Ishikawa (cell line): Measurements from ENCODE around the gene RSF1.
A peak's percentile ranks its signal among the peaks of the same experiment; 100 is the strongest.

Experiments
- CEBPB ChIP-seq: IDR thresholded peaks from 2 replicates; pipeline ENCODE4 v1.6.1; 2012
- CREB1 ChIP-seq: IDR thresholded peaks from 2 replicates; pipeline ENCODE4 v1.6.1; 2012; ENCODE audit warnings: low read depth
- EGR1 ChIP-seq: IDR thresholded peaks from 2 replicates; pipeline ENCODE4 v1.6.1; 2012
- EP300 ChIP-seq: IDR thresholded peaks from 2 replicates; pipeline ENCODE4 v1.6.1; 2012; ENCODE audit warnings: borderline replicate concordance
- FOXM1 ChIP-seq: IDR thresholded peaks from 2 replicates; pipeline ENCODE4 v1.6.1; 2012; ENCODE audit warnings: low read depth, borderline replicate concordance
- NFIC ChIP-seq: IDR thresholded peaks from 2 replicates; pipeline ENCODE4 v1.6.1; 2012
- RAD21 ChIP-seq: IDR thresholded peaks from 2 replicates; pipeline ENCODE4 v1.6.1; 2012; ENCODE audit warnings: low read depth
- TAF1 ChIP-seq: IDR thresholded peaks from 2 replicates; pipeline ENCODE4 v1.6.1; 2012; ENCODE audit warnings: low read depth, mild to moderate bottlenecking
- TCF12 ChIP-seq: IDR thresholded peaks from 2 replicates; pipeline ENCODE4 v1.6.1; 2012; ENCODE audit warnings: low read depth
- TEAD4 ChIP-seq: IDR thresholded peaks from 2 replicates; pipeline ENCODE4 v1.6.1; 2012
- YY1 ChIP-seq: IDR thresholded peaks from 2 replicates; pipeline ENCODE4 v1.6.1; 2012; ENCODE audit warnings: low read depth
- ZBTB7A ChIP-seq: IDR thresholded peaks from 2 replicates; pipeline ENCODE4 v1.6.1; 2012; ENCODE audit warnings: low read depth
- TF ChIP-seq, protein P1 (sequence below): IDR thresholded peaks from 2 replicates; pipeline ENCODE4 v1.6.1; 2012
- TF ChIP-seq, protein P2 (sequence below): IDR thresholded peaks from 2 replicates; pipeline ENCODE4 v1.6.1; 2012
- TF ChIP-seq, protein P3 (sequence below): IDR thresholded peaks from 2 replicates; pipeline ENCODE4 v1.6.1; 2012; ENCODE audit warnings: low read depth, mild to moderate bottlenecking

Gene RSF1

DNA sequence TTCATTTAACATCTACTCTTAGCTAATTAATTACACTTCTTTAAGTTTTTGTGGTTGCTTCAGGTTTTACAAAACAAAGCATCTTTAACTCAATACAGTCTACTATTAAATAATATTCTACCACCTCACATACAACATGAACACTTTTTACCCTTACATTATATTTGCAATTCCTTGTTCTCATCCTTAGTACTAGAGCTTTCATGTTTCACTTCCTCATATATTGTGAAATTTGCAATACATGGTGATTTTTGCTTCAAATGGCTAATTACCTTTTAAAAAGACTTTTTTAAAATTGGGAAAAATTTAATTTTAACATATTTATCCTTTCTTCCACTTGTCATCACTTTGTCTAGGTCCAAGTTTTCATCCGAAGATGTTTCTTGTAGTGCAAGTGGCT, 37.5 kb downstream of the RSF1 start:
- TF ChIP-seq, protein P1, sequence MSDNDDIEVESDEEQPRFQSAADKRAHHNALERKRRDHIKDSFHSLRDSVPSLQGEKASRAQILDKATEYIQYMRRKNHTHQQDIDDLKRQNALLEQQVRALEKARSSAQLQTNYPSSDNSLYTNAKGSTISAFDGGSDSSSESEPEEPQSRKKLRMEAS, result no peak
- TF ChIP-seq, protein P2, sequence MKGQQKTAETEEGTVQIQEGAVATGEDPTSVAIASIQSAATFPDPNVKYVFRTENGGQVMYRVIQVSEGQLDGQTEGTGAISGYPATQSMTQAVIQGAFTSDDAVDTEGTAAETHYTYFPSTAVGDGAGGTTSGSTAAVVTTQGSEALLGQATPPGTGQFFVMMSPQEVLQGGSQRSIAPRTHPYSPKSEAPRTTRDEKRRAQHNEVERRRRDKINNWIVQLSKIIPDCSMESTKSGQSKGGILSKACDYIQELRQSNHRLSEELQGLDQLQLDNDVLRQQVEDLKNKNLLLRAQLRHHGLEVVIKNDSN, result no peak
- TF ChIP-seq NFIC, result no peak
- TF ChIP-seq EGR1, result no peak
- TF ChIP-seq TCF12, result no peak
- TF ChIP-seq ZBTB7A, result no peak
- TF ChIP-seq FOXM1, result no peak
- no peak for TF ChIP-seq CREB1
- no peak for TF ChIP-seq TAF1
- TF ChIP-seq CEBPB, result no peak
- TF ChIP-seq TEAD4, result no peak
- TF ChIP-seq EP300, result no peak
- TF ChIP-seq, protein P3, sequence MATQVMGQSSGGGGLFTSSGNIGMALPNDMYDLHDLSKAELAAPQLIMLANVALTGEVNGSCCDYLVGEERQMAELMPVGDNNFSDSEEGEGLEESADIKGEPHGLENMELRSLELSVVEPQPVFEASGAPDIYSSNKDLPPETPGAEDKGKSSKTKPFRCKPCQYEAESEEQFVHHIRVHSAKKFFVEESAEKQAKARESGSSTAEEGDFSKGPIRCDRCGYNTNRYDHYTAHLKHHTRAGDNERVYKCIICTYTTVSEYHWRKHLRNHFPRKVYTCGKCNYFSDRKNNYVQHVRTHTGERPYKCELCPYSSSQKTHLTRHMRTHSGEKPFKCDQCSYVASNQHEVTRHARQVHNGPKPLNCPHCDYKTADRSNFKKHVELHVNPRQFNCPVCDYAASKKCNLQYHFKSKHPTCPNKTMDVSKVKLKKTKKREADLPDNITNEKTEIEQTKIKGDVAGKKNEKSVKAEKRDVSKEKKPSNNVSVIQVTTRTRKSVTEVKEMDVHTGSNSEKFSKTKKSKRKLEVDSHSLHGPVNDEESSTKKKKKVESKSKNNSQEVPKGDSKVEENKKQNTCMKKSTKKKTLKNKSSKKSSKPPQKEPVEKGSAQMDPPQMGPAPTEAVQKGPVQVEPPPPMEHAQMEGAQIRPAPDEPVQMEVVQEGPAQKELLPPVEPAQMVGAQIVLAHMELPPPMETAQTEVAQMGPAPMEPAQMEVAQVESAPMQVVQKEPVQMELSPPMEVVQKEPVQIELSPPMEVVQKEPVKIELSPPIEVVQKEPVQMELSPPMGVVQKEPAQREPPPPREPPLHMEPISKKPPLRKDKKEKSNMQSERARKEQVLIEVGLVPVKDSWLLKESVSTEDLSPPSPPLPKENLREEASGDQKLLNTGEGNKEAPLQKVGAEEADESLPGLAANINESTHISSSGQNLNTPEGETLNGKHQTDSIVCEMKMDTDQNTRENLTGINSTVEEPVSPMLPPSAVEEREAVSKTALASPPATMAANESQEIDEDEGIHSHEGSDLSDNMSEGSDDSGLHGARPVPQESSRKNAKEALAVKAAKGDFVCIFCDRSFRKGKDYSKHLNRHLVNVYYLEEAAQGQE, result no peak
- no peak for TF ChIP-seq RAD21
- TF ChIP-seq YY1, result no peak

DNA sequence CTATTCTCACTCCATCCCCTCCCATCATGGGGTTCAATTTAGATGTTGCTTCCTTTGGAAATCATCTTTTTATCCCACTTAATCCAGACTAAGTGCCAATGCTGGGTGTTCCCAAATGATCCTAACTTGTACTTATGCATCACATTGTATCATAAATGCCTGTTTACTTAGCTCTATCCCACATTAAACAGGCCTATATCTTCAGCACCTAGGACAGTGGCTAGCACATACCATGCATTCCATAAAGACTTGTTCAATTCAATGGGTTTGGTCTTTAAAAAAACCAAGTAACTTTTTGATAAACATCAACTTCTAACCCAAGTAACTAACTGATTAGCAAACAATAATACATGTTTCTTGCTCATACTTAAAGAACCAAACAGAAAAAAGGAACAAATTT, 40.6 kb downstream of the RSF1 start:
- TF ChIP-seq, protein P3, result peak; percentile 98
- no peak for TF ChIP-seq NFIC
- TF ChIP-seq RAD21, result no peak
- TF ChIP-seq TEAD4, result peak; percentile 100
- no peak for TF ChIP-seq TCF12
- TF ChIP-seq YY1, result no peak

DNA sequence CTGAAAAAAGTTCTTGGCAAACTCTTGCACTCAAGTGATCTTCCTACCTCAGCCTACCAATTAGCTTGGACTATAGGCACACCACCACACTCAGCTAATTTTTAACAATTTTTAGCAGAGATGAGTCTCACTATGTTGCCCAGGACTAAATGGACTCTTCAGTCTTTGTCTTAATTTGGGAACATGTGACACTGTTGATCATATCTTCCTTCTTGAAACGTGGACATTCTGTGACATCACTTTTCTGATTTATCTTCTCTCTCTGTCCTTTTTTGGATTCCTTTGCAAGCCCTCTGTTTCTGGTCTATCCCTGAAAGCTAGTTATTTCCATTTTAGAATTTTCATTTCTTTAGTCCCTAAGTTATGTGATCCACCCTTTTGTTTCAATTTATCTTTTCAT, 42.0 kb downstream of the RSF1 start:
- no peak for TF ChIP-seq FOXM1
- TF ChIP-seq EGR1, result no peak
- TF ChIP-seq TEAD4, result no peak
- TF ChIP-seq, protein P2, result no peak
- no peak for TF ChIP-seq RAD21
- no peak for TF ChIP-seq CREB1
- TF ChIP-seq NFIC, result no peak
- TF ChIP-seq EP300, result no peak
- no peak for TF ChIP-seq TAF1
- TF ChIP-seq ZBTB7A, result no peak
- TF ChIP-seq, protein P3, result no peak
- no peak for TF ChIP-seq TCF12
- TF ChIP-seq, protein P1, result no peak
- no peak for TF ChIP-seq CEBPB
- no peak for TF ChIP-seq YY1

DNA sequence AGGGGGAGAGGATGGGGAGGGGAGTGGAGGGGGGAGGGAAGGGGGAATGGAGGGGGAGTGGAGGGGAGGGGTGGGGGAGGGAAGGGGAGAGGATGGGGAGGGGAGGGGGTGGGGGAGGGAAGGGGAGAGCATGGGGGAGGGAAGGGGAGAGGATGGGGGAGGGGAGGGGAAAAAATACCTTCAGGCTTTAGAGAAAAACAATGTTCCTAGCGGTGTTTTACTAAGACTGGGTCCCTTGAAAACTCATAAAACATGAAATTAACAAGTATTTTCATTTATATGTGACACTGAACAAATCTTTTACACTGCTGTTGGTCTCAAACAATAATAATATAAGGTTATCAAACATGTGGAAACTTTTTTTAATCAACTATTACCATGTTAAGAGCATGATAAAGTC, 42.4 kb downstream of the RSF1 start:
- no peak for TF ChIP-seq CEBPB
- TF ChIP-seq RAD21, result no peak
- TF ChIP-seq, protein P2, result no peak
- no peak for TF ChIP-seq YY1
- no peak for TF ChIP-seq FOXM1
- TF ChIP-seq, protein P3, result no peak
- TF ChIP-seq CREB1, result no peak
- TF ChIP-seq EGR1, result no peak
- TF ChIP-seq TEAD4, result no peak
- no peak for TF ChIP-seq NFIC
- no peak for TF ChIP-seq EP300
- TF ChIP-seq, protein P1, result no peak
